Smooth muscle cell (in vitro differentiated cells): ENCODE results near the gene PRDM8. TPM values are rescaled to one million over a fixed set of nuclear protein-coding genes. Genes with fewer than 3 reads are reported as not detected.
A peak's percentile ranks its signal among the peaks of the same experiment; 100 is the strongest.

Experiments used
- DNase-seq: peaks from one replicate; lab custom pipeline; 2025; ENCODE audit not compliant: unreplicated experiment; lab: John Stamatoyannopoulos, UW
- H2AFZ ChIP-seq: fragments of 200-600 bp; sonication (generic); 2 replicates; pipeline ENCODE4 v1.6.0; 2016; ENCODE audit warnings: antibody characterized with exemption, low read depth, mild to moderate bottlenecking
- H3F3A ChIP-seq: fragments of 200-600 bp; sonication (generic); 2 replicates; pipeline ENCODE4 v1.6.0; 2017; ENCODE audit warnings: antibody characterized with exemption, low read depth
- H3K27ac ChIP-seq: fragments of 200-600 bp; sonication (generic); 2 replicates; pipeline ENCODE4 v1.5.1; 2016; ENCODE audit warnings: low read depth, mild to moderate bottlenecking
- H3K27me3 ChIP-seq: fragments of 200-600 bp; sonication (generic); 2 replicates; pipeline ENCODE4 v1.6.1; 2016; ENCODE audit warnings: low read depth, mild to moderate bottlenecking
- H3K36me3 ChIP-seq: fragments of 200-600 bp; sonication (generic); 2 replicates; pipeline ENCODE4 v1.5.1; 2016; ENCODE audit warnings: low read depth
- H3K4me1 ChIP-seq: fragments of 200-600 bp; sonication (generic); 2 replicates; pipeline ENCODE4 v1.5.1; 2016; ENCODE audit warnings: low read depth
- H3K4me2 ChIP-seq: fragments of 200-600 bp; sonication (generic); 2 replicates; pipeline ENCODE4 v1.6.0; 2016; ENCODE audit warnings: mild to moderate bottlenecking
- H3K4me3 ChIP-seq: fragments of 200-600 bp; sonication (generic); 2 replicates; pipeline ENCODE4 v1.5.1; 2016; ENCODE audit warnings: mild to moderate bottlenecking
- H3K79me2 ChIP-seq: fragments of 200-600 bp; sonication (generic); 2 replicates; pipeline ENCODE4 v1.6.0; 2016; ENCODE audit warnings: low read depth, mild to moderate bottlenecking
- H3K9ac ChIP-seq: fragments of 200-600 bp; sonication (generic); 2 replicates; pipeline ENCODE4 v1.6.0; 2016; ENCODE audit warnings: low read depth
- H3K9me3 ChIP-seq: fragments of 200-600 bp; sonication (generic); replicated peaks from 2 replicates; pipeline ENCODE4 v1.5.1; 2016; ENCODE audit warnings: low read depth
- H4K20me1 ChIP-seq: fragments of 200-600 bp; sonication (generic); 2 replicates; pipeline ENCODE4 v1.6.0; 2016; ENCODE audit warnings: low read depth
- CTCF ChIP-seq: fragments of 200-600 bp; sonication (generic); IDR thresholded peaks from 2 replicates; pipeline ENCODE4 v1.5.1; 2017; ENCODE audit warnings: borderline replicate concordance, mild to moderate bottlenecking, antibody characterized with exemption; ENCODE audit not compliant: insufficient read depth, poor library complexity, severe bottlenecking
- whole genome bisulfite sequencing: methylation state at CpG from one replicate; pipeline ENCODE4 v1.1.7; 2016; ENCODE audit warnings: low lambda C conversion rate; 5-methylcytosine and 5-hydroxymethylcytosine counted together
- polyA plus RNA-seq: library from polyadenylated mRNA; unstranded; fragments of >200 nt; fragmentation: Nextera tagmentation; extraction: Ambion mirVana; gene quantifications from 2 replicates; pipeline ENCODE4 v1.2.1, GENCODE V29; 2016
- total RNA-seq: library from RNA; depleted of rRNA; stranded (reverse); fragments of >200 nt; gene quantifications from 2 replicates; pipeline ENCODE4 v1.2.3, GENCODE V29; 2014

The PRDM8 gene
- 0.09 and 0.36 TPM in 2 replicates for total RNA-seq
- polyA plus RNA-seq = 0.15 and 0.25 TPM in 2 replicates

GRCh38 chr4:80196922-80197573, at the start of gene PRDM8:
TSS of gene PRDM8 (plus strand) at chr4:80197503. CDS start at chr4:80200081, 2,578 bp downstream.
- Histone ChIP-seq H4K20me1 (no peaks in the 10 kb centered on the region), H3K4me2 (peak within 1 kb of the TSS; percentile 81), H2AFZ (peak within 1 kb of the TSS; percentile 15), H3K79me2 (no peaks in the 10 kb centered on the region), H3K4me1 (peaks cover 15% of the 10 kb centered on the region), H3K9me3 (no peaks in the 10 kb centered on the region), H3K9ac (no peak within 1 kb of the TSS), H3F3A (no peaks in the 10 kb centered on the region), H3K27me3 (peaks cover 95% of the 10 kb centered on the region), H3K4me3 (peak within 1 kb of the TSS; percentile 34), H3K27ac (no peak within 1 kb of the TSS), H3K36me3 (no peaks in the 10 kb centered on the region)
- no peak for DNase-seq
- 2% methylated on average over 38 of the region's 42 CpGs for WGBS
- TF ChIP-seq CTCF = no peak

GRCh38 chr4:80150387-80151180, 46.7 kb upstream of the PRDM8 start:
- Histone ChIP-seq H3K9me3 (no peaks in the 10 kb centered on the region), H3K4me1 (no peaks in the 10 kb centered on the region), H3F3A (no peaks in the 10 kb centered on the region), H3K27ac (no peak overlapping the region), H3K27me3 (no peaks in the 10 kb centered on the region), H3K9ac (no peak overlapping the region), H2AFZ (no peak overlapping the region), H3K79me2 (no peaks in the 10 kb centered on the region), H3K4me2 (no peak overlapping the region), H4K20me1 (no peaks in the 10 kb centered on the region), H3K4me3 (no peak overlapping the region), H3K36me3 (no peaks in the 10 kb centered on the region)
- DNase-seq = no peak
- 93% methylated on average over 1 of the region's 1 CpG for WGBS
- TF ChIP-seq CTCF = no peak

GRCh38 chr4:80151981-80152380, 45.3 kb upstream of the PRDM8 start:
- no peak for DNase-seq
- no peaks in the 10 kb centered on the region for H3K27me3 ChIP-seq
- H4K20me1 ChIP-seq = no peaks in the 10 kb centered on the region
- H3K4me1 ChIP-seq = no peaks in the 10 kb centered on the region
- H3K79me2 ChIP-seq = no peaks in the 10 kb centered on the region
- no peak overlapping the region for H3K27ac ChIP-seq
- H3K9ac ChIP-seq = no peak overlapping the region
- WGBS = 88% methylated on average over 3 of the region's 3 CpGs
- H3K9me3 ChIP-seq = no peaks in the 10 kb centered on the region
- H3K36me3 ChIP-seq = no peaks in the 10 kb centered on the region
- H3F3A ChIP-seq = no peaks in the 10 kb centered on the region
- TF ChIP-seq CTCF = no peak
- H2AFZ ChIP-seq = no peak overlapping the region
- H3K4me2 ChIP-seq = no peak overlapping the region
- H3K4me3 ChIP-seq = no peak overlapping the region
